ENCODE results near the gene CORT.

GRCh38 chr1:10480614-10481013 is 30.8 kb downstream of the CORT start:
- TF ChIP-seq EZH2 (optimal IDR thresholded peaks at IDR 0.05; ENCODE audit: low read depth, low read length) (no peak), CTCF (IDR thresholded peaks at IDR 0.05; ENCODE audit: low read length) (no peak)
